NCI-H146 treated with DMSO at 0.1 percent for 48 hours (cell line): ENCODE results near the gene TSC22D2.
"Not testable (repeated sequence)": the region's sequence is repeated elsewhere in the genome, so short reads cannot be mapped to it uniquely, and the experiment has no call there.

Source experiments
- DNase-seq: peaks from one replicate; lab custom pipeline; 2025; ENCODE audit not compliant: unreplicated experiment; lab: John Stamatoyannopoulos, UW

The TSC22D2 gene

DNA sequence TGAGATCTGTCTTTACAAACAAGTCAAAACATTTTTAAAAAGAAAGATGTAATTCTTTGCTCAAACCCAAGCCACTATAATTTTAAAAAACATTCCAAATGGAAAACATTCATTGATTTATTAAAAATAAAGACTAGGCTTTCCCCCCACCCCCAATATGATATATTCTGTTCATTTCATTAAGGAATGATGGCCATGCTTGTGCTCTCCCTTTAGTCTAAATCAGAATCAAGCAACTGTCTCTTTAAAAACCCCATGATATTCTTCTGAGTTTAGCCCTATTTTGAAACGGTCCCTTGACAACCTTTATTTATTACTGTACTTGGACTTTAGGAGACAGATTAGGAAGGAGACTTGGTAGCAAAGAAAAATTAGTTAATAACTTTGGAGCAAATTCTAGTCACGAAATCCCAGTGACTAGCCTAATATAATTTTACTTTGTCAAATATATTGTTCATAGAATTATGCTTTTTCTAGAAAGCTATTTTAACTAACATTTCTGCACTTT is 38.4 kb downstream of the TSC22D2 start:
- no peak for DNase-seq

DNA sequence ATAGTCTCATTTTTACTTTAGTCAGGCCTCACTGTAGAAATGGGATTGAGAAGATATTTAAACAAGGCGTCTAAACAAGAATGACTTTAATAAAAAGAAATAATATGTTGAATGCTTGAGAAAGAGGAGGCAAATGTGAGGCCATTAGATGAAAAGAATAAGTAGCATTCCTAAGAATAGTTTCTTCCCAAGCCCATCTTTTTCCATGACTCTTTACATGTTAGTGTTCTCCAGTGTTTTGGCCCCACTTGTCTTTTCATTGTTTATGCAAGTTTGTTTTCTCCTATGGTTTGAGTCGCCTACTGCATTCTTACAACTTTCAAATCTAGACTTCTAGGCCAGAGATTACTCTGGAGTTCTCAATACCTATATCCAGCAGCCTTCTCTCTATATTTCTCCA is 39.0 kb downstream of the TSC22D2 start:
- DNase-seq: no peak

DNA sequence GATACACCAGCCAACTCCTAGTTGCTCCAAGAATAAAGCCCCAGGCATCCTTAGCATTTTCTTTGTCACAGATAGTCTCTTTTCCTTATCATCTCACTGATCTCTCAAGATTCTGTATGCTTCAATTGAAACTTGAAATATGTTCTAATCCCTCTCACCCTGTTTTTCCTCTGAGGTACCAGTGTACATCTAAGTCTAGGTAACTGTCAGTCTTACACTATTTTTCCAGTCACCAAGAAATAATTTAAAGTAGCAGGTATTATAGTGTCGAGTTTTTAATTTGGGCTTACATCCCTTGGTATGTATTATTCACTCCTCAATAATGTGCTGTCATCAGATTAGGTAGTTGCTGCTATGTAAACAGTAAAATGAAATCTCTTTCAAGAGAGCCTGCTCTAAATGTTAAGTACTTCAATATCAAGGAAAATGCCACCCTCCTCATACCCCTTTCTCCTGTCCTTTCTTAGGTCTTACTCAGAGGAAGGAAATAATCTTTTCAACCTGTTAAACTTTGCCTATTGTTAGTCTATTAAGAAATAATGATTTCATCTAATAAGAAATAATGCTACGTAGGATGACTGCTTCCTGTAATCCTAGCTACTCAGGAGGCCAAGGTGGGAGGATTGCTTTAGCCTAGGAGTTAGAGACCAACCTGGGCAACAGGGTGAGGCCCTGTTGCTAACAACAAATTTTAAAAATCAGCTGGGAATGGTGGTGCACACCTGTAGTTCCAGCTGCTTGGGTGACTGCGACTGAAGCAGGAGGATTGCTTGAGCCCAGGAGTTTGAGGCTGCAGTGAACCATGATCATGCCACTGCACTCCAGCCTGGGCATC is 39.8 kb downstream of the TSC22D2 start:
- no peak for DNase-seq

DNA sequence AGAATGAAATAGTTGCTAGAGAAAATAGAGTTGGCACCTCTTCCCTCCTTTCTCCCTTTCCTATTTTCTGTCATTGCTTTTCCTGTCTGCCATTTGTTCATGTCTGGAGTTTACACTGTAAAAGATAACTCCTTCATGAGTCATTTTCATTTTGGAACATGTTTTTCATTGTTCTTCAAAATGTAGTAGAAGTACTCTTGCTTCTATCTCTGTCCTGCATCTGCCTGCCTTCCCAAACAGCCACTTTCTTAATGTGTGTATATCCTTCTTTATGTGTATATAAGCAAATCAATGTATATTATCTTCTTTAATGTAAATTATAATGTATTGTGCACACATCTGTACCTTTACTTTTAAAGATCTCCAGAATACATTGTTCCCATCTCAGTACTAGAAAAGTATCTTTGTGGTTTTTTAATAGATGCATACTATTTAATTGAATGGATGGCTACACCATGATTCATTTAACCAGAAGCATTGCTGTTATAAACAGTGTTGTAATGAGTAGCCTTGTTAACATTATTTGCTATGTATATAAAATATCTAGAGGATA is 41.1 kb downstream of the TSC22D2 start:
- no peak for DNase-seq

DNA sequence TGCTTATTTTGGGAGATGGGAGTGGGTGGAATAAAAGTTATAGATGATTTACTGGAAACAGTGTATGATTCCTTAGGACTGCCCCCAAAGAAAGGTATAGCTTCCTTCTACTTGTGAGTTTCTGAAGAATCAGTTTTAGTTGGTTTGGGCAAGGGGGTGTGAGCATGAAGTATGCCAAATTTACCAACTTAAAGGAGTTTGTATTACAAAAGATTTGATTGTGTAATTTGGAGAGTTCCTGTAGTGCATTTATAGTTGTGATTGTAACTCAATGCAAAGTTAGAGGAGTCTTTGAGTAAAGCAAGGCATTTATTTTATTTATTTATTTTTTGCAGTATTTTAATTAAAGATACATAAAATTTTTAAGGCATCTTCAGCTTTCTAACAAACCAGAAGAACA is 42.8 kb downstream of the TSC22D2 start:
- no peak for DNase-seq

DNA sequence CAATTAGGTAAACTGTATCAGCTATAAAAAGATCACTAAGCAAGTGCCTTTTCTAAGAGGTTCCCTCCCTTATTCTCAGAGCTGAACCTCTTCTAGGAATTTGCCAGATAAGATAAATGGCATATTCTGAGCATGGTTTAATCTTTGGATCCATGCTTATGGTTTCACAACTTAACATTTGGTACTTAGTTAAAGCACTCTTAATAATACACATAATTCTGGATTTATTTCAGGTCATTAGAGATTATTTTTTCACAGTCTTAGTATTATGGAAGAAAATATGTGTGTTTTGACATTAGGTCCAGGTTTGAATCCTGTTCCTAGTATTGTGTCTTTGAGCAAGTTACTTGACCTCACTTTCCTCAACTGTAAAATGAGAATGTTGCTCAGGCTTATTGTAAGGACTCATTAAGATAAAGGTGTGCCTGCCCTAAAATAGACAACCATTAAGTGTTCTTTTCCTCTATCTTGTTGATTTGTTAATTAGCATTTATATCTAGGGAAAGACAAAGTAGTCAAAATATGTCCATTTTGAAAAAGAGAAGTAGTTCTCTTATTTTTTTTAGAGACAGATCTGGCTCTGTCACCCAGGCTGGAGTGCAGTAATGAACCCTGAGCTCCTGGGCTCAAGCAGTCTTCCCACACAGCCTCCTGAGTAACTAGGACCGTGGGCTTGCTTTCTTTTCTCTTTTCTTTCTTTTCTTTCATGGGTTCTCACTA is 43.4 kb downstream of the TSC22D2 start:
- DNase-seq: no peak

DNA sequence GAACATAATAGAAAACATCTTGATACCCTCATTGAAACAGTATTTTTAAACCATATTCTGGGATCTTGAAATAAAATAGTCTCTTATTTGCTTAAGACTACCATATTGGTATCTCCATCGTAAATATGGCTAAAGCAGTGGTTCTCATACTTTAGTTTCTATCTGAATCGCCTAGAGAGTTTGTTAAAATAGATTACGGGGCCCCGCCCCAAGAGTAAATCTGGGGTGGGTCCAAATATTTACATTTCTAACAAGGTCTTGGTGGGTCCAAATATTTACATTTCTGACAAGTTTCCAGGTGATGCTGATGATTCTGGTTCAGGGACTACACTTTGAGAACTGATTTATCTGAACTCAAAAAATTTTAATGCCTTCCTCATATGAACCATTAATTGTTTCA is 45.3 kb downstream of the TSC22D2 start:
- no peak for DNase-seq

DNA sequence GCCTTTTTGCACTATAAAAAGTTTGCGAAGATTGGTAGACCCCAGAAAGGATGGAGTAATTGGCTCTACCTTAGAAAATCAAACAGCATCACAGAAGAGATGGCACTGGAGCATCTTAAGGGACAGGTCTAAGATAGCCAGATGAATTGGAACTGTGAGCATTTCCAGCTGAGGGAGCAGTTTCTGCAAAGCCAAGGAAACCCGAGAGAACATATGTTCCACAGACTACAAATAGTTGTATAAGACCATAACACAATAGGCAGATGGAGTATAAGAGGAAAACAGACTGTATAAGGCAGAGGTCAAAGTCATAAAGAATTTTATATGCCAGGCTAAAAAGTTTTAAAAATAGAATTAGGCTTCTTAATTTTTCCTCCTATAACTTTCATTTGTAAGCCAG is 46.0 kb downstream of the TSC22D2 start:
- DNase-seq: no peak

DNA sequence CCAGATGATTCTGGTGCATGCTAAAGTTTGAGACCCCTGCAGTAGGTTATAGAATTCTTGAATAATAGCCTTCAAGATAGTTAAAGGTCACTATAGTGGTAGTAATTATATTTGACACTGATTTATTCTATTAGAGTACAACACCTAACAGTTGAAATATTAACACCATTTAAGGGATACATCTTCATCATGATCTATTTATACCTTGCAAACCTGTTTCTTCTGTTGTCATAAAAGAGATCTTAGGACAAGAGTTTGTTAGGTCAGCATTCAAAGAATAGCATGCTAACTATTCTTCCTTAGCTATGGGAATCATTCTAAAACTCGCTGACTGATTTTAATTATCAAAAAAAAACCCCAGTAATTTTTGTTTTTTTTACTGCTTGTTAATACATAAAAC is 46.5 kb downstream of the TSC22D2 start:
- DNase-seq: no peak

DNA sequence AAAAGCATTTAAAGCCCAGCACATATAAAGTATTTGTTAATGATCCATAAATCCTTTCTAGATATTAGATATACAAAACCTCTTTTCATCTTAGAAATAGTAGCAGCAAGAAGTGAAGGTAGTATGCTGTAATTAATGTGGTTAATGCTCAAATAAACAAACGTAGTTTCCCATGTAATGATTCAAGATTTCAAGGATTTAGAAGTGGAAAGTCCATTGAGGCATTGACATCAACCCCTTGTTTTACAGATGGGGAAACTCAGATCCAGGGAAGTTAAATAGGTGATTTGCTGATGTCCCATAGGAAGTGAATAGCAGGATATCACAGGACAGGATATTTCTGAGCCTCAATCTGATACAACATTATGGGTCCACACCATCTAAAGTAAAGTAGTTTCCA is 47.2 kb downstream of the TSC22D2 start:
- DNase-seq: no peak

DNA sequence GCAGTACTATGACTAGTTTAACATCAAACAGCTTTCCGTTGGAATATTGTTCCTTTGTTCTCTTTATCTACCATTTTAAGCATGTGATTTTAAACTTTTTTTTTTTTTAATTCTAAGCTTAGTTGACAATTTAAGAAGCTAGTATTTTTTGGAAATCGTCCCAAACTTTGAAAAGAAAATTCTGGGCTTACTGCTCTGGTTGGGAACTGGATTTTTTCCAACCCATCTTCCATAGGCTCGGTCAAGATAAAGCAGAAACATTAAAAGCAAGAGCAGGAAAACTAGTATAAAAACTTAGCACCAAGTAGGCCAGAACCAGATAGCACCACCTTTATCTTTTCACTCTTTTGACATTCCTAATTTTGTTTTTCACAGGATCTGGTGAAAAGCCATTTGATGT is 49.9 kb downstream of the TSC22D2 start:
- DNase-seq: no peak

DNA sequence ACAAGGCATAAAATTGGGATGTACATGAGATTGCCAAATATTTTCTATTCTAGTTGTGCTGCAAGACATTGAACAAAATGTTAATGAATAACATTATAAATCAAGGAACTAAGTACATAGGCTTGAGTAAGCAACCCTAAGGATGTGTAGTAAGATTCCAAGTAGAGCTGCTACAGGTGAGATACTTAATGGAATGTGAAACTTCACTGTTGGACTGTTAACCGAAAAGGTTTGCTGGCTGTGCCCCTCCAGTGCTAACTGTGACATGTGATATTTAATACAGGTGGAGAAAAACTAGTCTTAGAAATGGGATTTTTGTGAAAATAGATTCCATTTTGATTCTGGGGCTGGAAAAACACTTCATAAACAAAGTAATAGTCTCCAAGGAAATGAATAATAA is 52.4 kb downstream of the TSC22D2 start:
- DNase-seq: no peak

DNA sequence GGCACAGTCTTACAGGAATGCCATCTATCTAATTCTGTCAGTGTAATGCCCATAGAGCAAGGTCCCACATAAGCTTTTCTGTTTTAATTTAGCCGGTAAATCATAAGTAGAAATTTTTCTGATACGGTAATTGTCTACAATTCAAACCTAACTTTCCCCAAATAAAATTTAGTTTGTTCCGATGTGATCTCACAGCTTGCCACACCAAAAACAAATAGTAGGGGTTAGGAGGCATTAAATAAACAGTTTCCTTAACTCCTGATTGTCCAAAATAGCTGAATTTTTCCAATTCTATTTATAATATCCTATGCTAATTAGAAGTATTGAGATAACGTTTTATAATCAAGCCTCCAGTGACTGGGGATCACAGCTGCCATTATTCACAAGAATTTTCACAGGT is 53.3 kb downstream of the TSC22D2 start:
- DNase-seq: no peak

DNA sequence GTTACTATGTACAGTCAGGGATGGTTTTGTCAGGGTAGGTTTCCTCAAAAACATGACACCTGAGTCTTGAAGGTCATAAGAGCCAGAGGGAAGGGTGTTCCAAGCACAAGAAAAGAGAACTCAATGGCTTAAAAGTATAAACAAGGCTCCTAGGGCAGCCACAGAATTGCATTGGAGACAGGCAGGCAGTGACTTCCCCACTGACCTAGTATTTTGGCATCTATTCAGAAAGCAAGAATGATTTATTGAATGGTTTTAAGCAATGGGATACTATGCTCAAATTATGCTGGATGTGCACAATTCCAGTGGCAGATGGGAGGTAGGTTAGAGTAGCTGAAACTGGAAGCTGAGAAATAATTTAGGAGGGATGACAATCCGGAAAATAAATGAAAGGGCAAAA is 54.0 kb downstream of the TSC22D2 start:
- DNase-seq: no peak

DNA sequence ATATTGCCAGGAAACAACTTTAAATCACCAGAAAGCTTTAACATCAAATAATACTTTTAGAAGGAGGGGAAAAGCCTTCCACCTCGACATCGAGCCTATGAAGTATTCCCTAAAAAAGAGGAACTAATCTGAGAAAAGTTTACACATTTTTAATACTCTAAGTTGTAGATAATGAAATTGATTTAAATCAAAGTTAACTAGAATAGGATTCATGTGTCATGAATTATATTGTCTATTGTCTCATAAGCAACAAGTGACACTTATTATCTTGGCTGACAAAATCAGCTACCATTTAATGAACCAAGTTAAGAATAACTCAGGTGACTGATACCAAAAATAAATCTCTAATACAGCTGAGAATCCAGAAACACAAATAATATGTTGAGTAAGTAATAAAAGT is 56.6 kb downstream of the TSC22D2 start:
- no peak for DNase-seq

DNA sequence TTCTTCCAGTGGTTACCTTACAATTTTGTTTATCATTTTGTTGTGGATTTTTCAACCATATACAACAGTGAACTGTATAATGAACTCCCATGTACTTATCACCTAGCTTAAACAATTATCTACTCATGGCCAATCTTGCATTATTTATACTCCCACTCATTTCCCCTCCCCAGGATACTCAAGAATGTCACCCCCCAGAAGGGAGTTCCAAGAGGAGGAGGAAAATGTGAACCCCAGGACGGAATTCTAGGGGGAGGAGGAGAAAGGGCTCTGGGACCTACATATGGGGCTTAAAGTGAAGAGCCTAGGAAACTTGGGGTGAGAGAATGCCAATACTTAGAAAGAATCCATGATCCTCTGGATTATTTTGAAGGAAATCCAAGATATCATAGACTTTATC is 59.3 kb downstream of the TSC22D2 start:
- DNase-seq: no peak

DNA sequence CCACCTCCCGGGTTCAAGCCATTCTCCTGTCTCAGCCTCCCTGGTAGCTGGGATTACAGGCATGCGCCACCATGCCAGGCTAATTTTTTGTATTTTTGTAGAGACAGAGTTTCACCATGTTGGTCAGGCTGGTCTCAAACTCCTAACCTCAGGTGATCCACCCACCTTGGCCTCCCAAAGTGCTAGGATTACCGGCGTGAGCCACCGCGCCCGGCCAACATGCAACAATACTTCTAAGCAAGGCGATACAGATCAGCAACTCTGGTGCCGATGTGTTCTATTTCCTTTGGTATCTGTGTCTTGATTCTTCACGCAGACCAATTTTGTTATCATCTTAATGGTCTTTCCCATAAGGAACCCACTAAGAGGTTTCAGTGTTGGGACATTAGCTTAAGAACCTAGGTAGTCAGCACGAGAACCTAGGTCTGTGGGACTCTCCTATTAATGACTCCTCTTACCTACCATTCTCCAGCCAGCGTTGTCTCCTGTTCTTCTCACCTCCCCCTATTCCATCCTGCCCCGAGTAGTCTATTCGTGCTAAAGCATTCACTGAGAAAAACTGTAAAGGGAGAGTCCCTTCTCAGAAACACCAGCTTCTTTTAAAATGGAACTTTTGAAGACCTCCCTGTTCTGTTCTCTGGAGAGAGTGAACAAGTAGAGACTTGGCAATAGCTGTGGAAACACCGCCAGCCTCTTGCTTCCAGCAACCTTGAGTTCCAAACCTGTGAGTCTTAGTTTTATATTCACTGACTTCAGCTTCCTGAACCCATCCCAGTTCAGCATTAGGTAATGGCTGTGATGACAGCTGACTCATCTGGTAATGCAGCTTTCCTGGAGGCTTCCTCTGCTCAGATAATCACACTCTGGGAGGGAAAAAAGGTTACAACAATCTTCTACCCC is 61.2 kb downstream of the TSC22D2 start:
- no peak for DNase-seq

DNA sequence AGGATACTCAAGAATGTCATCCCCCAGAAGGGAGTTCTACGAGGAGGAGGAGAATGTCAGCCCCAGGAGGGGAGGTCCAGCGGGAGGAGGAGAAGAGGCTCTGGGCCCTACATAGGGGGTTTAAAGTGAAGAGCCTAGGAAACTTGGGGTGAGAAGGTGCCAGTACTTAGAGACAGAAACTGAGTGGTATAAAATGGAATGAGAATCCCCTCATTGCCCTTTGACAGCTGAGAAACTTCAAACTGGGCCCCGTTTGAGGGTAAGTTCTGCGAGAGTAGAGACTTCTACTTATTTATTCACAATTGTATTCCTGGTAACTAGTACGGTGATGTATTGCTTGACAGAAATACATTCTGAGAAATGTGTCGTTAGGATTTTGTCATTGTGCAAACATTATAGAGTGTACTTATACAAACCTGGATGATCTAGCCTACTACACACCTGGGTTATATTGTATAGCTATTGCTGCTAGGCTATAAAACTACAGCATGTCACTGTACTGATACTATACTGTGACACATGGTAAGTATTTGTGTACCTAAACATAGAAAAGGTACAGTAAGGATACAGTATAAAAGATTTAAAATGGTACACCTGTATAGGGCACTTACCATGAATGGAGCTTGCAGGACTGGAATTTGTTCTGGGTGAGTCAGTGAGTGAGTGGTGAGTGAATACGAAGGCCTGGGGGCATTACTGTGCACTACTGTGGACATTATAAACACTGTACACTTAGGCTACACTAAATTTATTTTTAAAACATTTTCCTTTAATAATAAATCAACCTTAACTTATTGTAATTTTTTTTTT is 62.0 kb downstream of the TSC22D2 start:
- DNase-seq: no peak

DNA sequence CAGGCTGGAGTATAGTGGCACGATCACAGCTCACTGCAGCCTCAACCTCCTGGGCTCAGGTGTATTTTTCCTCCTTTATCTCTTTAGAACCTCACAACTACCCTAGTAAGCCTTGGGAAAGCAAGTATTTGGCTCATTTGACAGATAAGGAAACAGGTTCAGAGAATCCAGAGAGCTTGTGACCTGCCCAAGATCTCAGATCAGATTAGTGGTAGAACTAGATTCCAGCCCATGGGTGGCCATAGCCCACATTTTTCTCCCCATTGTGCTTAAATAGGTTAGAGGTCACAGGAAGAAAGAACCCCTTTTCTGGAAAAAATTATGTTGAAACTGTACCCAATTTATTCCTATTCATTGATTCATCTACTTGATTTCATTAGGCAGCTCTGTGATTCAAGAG is 64.3 kb downstream of the TSC22D2 start:
- DNase-seq: no peak

DNA sequence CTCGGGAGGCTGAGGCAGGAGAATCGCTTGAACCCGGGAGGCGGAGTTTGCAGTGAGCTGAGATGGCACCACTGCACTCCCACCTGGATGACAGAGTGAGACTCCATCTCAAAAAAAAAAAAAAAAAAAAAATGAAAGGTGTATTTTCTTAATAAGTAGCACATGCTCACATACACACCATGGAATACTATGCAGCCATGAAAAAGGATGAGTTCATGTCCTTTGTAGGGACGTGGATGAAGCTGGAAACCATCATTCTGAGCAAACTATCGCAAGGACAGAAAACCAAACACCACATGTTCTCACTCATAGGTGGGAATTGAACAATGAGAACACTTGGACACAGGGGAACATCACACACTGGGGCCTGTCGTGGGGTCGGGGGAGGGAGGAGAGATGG is 65.1 kb downstream of the TSC22D2 start:
- not testable (repeated sequence) for DNase-seq
